HCT116 (cell line): Measurements from ENCODE around the gene PHF21B. TPM values are rescaled to one million over a fixed set of nuclear protein-coding genes. Genes with fewer than 3 reads are reported as not detected.

Experiments used
- ATAC-seq: fragments of 200-7000 bp; cut with Tn5 transposase; 2 replicates; pipeline ENCODE4 v1.9.1; 2020; ENCODE audit warnings: mild to moderate bottlenecking, moderate library complexity
- BruUV-seq: library from RNA; stranded (reverse); fragments of 400-500 nt; replicated peaks from 2 replicates; lab custom pipeline; 2021; lab: Mats Ljungman, UMichigan
- CTCF ChIA-PET: fragments of 300-600 bp; sonication (Branson Sonifier 250); formaldehyde crosslinking; loops from one replicate; lab custom pipeline; 2021; ENCODE audit warnings: antibody characterized with exemption; lab: Charles Lee
- POLR2A ChIA-PET: fragments of 300-600, 350-600 bp; sonication (Branson Sonifier 250); formaldehyde crosslinking; loops from one replicate; lab custom pipeline; 2021; ENCODE audit warnings: antibody characterized with exemption; lab: Charles Lee
- RAD21 ChIA-PET, 2 experiments: fragments of 300-600 bp; sonication (Branson Sonifier 250); formaldehyde crosslinking; loops; one replicate each; lab custom pipeline; 2023; ENCODE audit warnings: low total read pairs in 2 of 2; ENCODE audit not compliant: uncharacterized antibody in 2 of 2, unreplicated experiment in 2 of 2, low non-redundant PET in 1 of 2; lab: Charles Lee
- DNase-seq: peaks from one replicate; pipeline ENCODE4 v3.0.0-alpha.2; 2010; ENCODE audit warnings: low read depth, low spot score
- H2AFZ ChIP-seq: fragments of 200-600 bp; shearing (Covaris generic), sonication (generic); 2 replicates; pipeline ENCODE4 v1.6.1; 2017; ENCODE audit warnings: low read depth, mixed run types, mixed read lengths, antibody characterized with exemption, low read length; ENCODE audit not compliant: poor library complexity, severe bottlenecking
- H3K27ac ChIP-seq: 2 replicates; pipeline ENCODE4 v1.5.1; 2012; ENCODE audit warnings: low read depth, low read length
- H3K27me3 ChIP-seq: fragments of 200-600 bp; sonication (generic); 2 replicates; pipeline ENCODE4 v1.6.1; 2016; ENCODE audit warnings: mixed run types, low read length, mixed read lengths; ENCODE audit not compliant: insufficient read depth
- H3K36me3 ChIP-seq, 2 experiments: fragments of 200-500 bp in 1 of 2; fragments of 200-600 bp in 1 of 2; sonication (Bioruptor generic) in 1 of 2; sonication (generic) in 1 of 2; 2 replicates each; pipeline versions ENCODE4 v1.5.1 to v1.6.1; 2014 to 2016; ENCODE audit warnings: low read length in 2 of 2, inconsistent platforms in 1 of 2, mixed read lengths in 1 of 2, mixed run types in 1 of 2; ENCODE audit not compliant: insufficient read depth in 2 of 2, control insufficient read depth in 1 of 2
- H3K4me1 ChIP-seq, 2 experiments: fragments of 200-600 bp in 1 of 2; sonication (generic) in 1 of 2; 2 replicates each; pipeline versions ENCODE4 v1.5.1 to v1.6.1; 2012 to 2017; ENCODE audit warnings: low read length in 2 of 2, inconsistent platforms in 1 of 2, mild to moderate bottlenecking in 1 of 2, mixed read lengths in 1 of 2, mixed run types in 1 of 2, moderate library complexity in 1 of 2; ENCODE audit not compliant: insufficient read depth in 2 of 2, control insufficient read depth in 1 of 2
- H3K4me2 ChIP-seq: fragments of 200-600 bp; sonication (generic); 2 replicates; pipeline ENCODE4 v1.6.1; 2017; ENCODE audit warnings: mixed run types, low read length, mixed read lengths
- H3K4me3 ChIP-seq, 2 experiments: fragments of 200-600 bp in 1 of 2; sonication (generic) in 1 of 2; replicated peaks in 1 of 2; 2 replicates each; pipeline ENCODE4 v1.5.1; 2011 to 2016; ENCODE audit warnings: low read length in 2 of 2, control low read depth in 1 of 2, low read depth in 1 of 2, mild to moderate bottlenecking in 1 of 2, mixed read lengths in 1 of 2, mixed run types in 1 of 2
- H3K79me2 ChIP-seq: fragments of 200-600 bp; sonication (generic); 2 replicates; pipeline ENCODE4 v1.6.1; 2017; ENCODE audit warnings: mild to moderate bottlenecking, mixed run types, low read length, moderate library complexity, mixed read lengths; ENCODE audit not compliant: insufficient read depth
- H3K9ac ChIP-seq: fragments of 200-600 bp; sonication (generic); 2 replicates; pipeline ENCODE4 v1.6.1; 2016; ENCODE audit warnings: low read length, mixed read lengths
- H3K9me2 ChIP-seq: fragments of 200-600 bp; sonication (generic), shearing (Covaris generic); 2 replicates; pipeline ENCODE4 v1.6.1; 2017; ENCODE audit warnings: mixed run types, mild to moderate bottlenecking, moderate library complexity; ENCODE audit not compliant: insufficient read depth
- H3K9me3 ChIP-seq, 2 experiments: fragments of 200-500 bp in 1 of 2; fragments of 200-600 bp in 1 of 2; sonication (Bioruptor generic) in 1 of 2; sonication (generic) in 1 of 2; 2 replicates each; pipeline ENCODE4 v1.6.1; 2014 to 2017; ENCODE audit warnings: low read length in 2 of 2, mixed read lengths in 2 of 2, inconsistent platforms in 1 of 2, low read depth in 1 of 2, mild to moderate bottlenecking in 1 of 2, mixed run types in 1 of 2, moderate library complexity in 1 of 2; ENCODE audit not compliant: control insufficient read depth in 1 of 2, insufficient read depth in 1 of 2
- H4K20me1 ChIP-seq: fragments of 200-600 bp; sonication (generic), shearing (Covaris generic); 2 replicates; pipeline ENCODE4 v1.6.1; 2017; ENCODE audit warnings: mixed run types, mild to moderate bottlenecking, moderate library complexity; ENCODE audit not compliant: insufficient read depth
- ATF3 ChIP-seq: IDR thresholded peaks from 2 replicates; pipeline ENCODE4 v1.6.1; 2012
- CBX3 ChIP-seq: IDR thresholded peaks from 2 replicates; pipeline ENCODE4 v1.6.1; 2012; ENCODE audit warnings: low read depth
- ELF1 ChIP-seq: IDR thresholded peaks from 2 replicates; pipeline ENCODE4 v1.6.1; 2012; ENCODE audit warnings: low read depth, borderline replicate concordance
- FOSL1 ChIP-seq: IDR thresholded peaks from 2 replicates; pipeline ENCODE4 v1.6.1; 2012; ENCODE audit warnings: low read depth
- JUND ChIP-seq: IDR thresholded peaks from 2 replicates; pipeline ENCODE4 v1.6.1; 2012
- POLR2A ChIP-seq: IDR thresholded peaks from 2 replicates; pipeline ENCODE4 v1.7.0; 2011; ENCODE audit warnings: borderline replicate concordance; ENCODE audit not compliant: insufficient read depth, insufficient read length; ENCODE audit errors: extremely low read depth
- POLR2AphosphoS5 ChIP-seq: IDR thresholded peaks from 2 replicates; pipeline ENCODE4 v1.6.1; 2011; ENCODE audit warnings: mild to moderate bottlenecking, low read depth, low read length, moderate library complexity
- RAD21 ChIP-seq: IDR thresholded peaks from 2 replicates; pipeline ENCODE4 v1.6.1; 2012; ENCODE audit warnings: low read depth, mild to moderate bottlenecking
- REST ChIP-seq: IDR thresholded peaks from 2 replicates; pipeline ENCODE4 v1.6.1; 2012; ENCODE audit warnings: low read depth
- SRF ChIP-seq: IDR thresholded peaks from 2 replicates; pipeline ENCODE4 v1.6.1; 2012; ENCODE audit warnings: low read depth
- YY1 ChIP-seq: IDR thresholded peaks from 2 replicates; pipeline ENCODE4 v1.6.1; 2011; ENCODE audit warnings: low read length, low read depth, moderate library complexity, mild to moderate bottlenecking; ENCODE audit not compliant: insufficient replicate concordance; ENCODE audit errors: extremely low read depth
- ZNF274 ChIP-seq: fragments of 200-500 bp; sonication (Bioruptor generic); IDR thresholded peaks from 2 replicates; pipeline ENCODE4 v1.6.1; 2014; ENCODE audit warnings: mild to moderate bottlenecking, low read depth, low read length, inconsistent platforms
- intact Hi-C: fragments of 100-400 bp; cut with micrococcal nuclease; formaldehyde crosslinking; loops from 2 replicates; pipeline ENCODE4 v1.10.0; 2022
- total RNA-seq: library from RNA; stranded (reverse); gene quantifications from one replicate; pipeline ENCODE4 v1.2.1, GENCODE V29; 2021; ENCODE audit not compliant: unreplicated experiment
- TF ChIP-seq, protein P1 (sequence below), 3 experiments: fragments of 200-600 bp in 1 of 3; sonication (generic) in 1 of 3; IDR thresholded peaks in 2 of 3; conservative IDR thresholded peaks in 1 of 3; 2 replicates each; pipeline ENCODE4 v1.5.1; 2012 to 2017; ENCODE audit warnings: low read depth in 2 of 3, low read length in 2 of 3, antibody characterized with exemption in 1 of 3, borderline replicate concordance in 1 of 3, control low read depth in 1 of 3, mild to moderate bottlenecking in 1 of 3, mixed read lengths in 1 of 3, mixed run types in 1 of 3, moderate library complexity in 1 of 3; ENCODE audit not compliant: insufficient read depth in 1 of 3

PHF21B gene
- total RNA-seq, 1 experiment from 2014 or later = not detected

GRCh38 chr22:44928136-44928463 is 81.7 kb downstream of the PHF21B start:
- POLR2A ChIA-PET = no interaction called here
- no peaks in the 10 kb centered on the region for H3K36me3 ChIP-seq
- no peak for ATAC-seq
- no peak overlapping the region for H3K9ac ChIP-seq
- H3K4me1 ChIP-seq = no peaks in the 10 kb centered on the region
- H3K4me2 ChIP-seq = no peak overlapping the region
- H3K27ac ChIP-seq = no peak overlapping the region
- no peak for TF ChIP-seq SRF
- TF ChIP-seq, all 23 proteins: peak for 0
- no peaks in the 10 kb centered on the region for H3K27me3 ChIP-seq
- 0 out of 4 replicates have a peak, but pooled peaks cover 0 to 3% of the 10 kb centered on the region in 2 experiments for H3K9me3 ChIP-seq
- no TSS peak for BruUV-seq
- intact Hi-C loops = no loop called here
- no peaks in the 10 kb centered on the region for H3K9me2 ChIP-seq
- H4K20me1 ChIP-seq = no peaks in the 10 kb centered on the region
- RAD21 ChIA-PET = no interaction called here
- no peaks in the 10 kb centered on the region for H3K79me2 ChIP-seq
- H2AFZ ChIP-seq = no peak overlapping the region
- CTCF ChIA-PET = no interaction called here
- no peak for DNase-seq
- H3K4me3 ChIP-seq = no peak overlapping the region

- no peaks in the 10 kb centered on the region for H3K36me3 ChIP-seq
- CTCF ChIA-PET = no interaction called here
- no peak overlapping the region for H3K9ac ChIP-seq
- no peaks in the 10 kb centered on the region for H3K79me2 ChIP-seq
- POLR2A ChIA-PET = no interaction called here
- H3K4me2 ChIP-seq = no peak overlapping the region
- 0 out of 4 replicates have a peak, but pooled peaks cover 0 to 3% of the 10 kb centered on the region in 2 experiments for H3K9me3 ChIP-seq
- intact Hi-C loops = no loop called here
- H3K27ac ChIP-seq = no peak overlapping the region
- H3K27me3 ChIP-seq = no peaks in the 10 kb centered on the region
- H3K4me1 ChIP-seq = no peaks in the 10 kb centered on the region
- H3K4me3 ChIP-seq = no peak overlapping the region
- H2AFZ ChIP-seq = no peak overlapping the region
- H4K20me1 ChIP-seq = no peaks in the 10 kb centered on the region
- ATAC-seq (no peak), DNase-seq (no peak)
- RAD21 ChIA-PET = no interaction called here
- no peaks in the 10 kb centered on the region for H3K9me2 ChIP-seq
- BruUV-seq = no TSS peak
- TF ChIP-seq POLR2AphosphoS5 (no peak), POLR2A (no peak), CBX3 (no peak), ZNF274 (no peak), SRF (no peak), REST (no peak), RAD21 (no peak), FOSL1 (no peak), ELF1 (no peak), ATF3 (no peak), JUND (no peak), YY1 (no peak)
- TF ChIP-seq, protein P1, sequence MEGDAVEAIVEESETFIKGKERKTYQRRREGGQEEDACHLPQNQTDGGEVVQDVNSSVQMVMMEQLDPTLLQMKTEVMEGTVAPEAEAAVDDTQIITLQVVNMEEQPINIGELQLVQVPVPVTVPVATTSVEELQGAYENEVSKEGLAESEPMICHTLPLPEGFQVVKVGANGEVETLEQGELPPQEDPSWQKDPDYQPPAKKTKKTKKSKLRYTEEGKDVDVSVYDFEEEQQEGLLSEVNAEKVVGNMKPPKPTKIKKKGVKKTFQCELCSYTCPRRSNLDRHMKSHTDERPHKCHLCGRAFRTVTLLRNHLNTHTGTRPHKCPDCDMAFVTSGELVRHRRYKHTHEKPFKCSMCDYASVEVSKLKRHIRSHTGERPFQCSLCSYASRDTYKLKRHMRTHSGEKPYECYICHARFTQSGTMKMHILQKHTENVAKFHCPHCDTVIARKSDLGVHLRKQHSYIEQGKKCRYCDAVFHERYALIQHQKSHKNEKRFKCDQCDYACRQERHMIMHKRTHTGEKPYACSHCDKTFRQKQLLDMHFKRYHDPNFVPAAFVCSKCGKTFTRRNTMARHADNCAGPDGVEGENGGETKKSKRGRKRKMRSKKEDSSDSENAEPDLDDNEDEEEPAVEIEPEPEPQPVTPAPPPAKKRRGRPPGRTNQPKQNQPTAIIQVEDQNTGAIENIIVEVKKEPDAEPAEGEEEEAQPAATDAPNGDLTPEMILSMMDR (IDR thresholded peaks at IDR 0.05 in 2 of 3, conservative IDR thresholded peaks at IDR 0.05 in 1 of 3; ENCODE audit: borderline replicate concordance in 1 of 3, insufficient read depth in 1 of 3, low read depth in 2 of 3, low read length in 2 of 3) = no peak
Observed at GRCh38 chr22:44927463-44928135, 82.2 kb downstream of the PHF21B start.
